Measurements from ENCODE around the gene CD47.

GRCh38 chr3:108125550-108126071 lies 34.8 kb upstream of the CD47 start:
- TF ChIP-seq CTCF (IDR thresholded peaks at IDR 0.05) (peak in 1 of 6 experiments; percentile 14), POLR2A (IDR thresholded peaks at IDR 0.05) (peak in 1 of 2 donors; percentile 11)
